B cell (primary cell): Measurements from ENCODE around the gene LRRC2. TPM values are rescaled to one million over a fixed set of nuclear protein-coding genes. Genes with fewer than 3 reads are reported as not detected.

Experiments used
- ATAC-seq: fragments of 200-7000 bp; cut with Tn5 transposase; one replicate; pipeline ENCODE4 v1.10.0; 2021; ENCODE audit warnings: low read depth, mild to moderate bottlenecking, moderate number of reproducible peaks, moderate library complexity
- CTCF ChIA-PET: fragments of 350-600 bp; sonication (Branson Sonifier 250); formaldehyde crosslinking; loops from one replicate; lab custom pipeline; 2021; ENCODE audit warnings: antibody characterized with exemption, inconsistent platforms; lab: Charles Lee
- POLR2A ChIA-PET: fragments of 350-600 bp; sonication (Branson Sonifier 250); formaldehyde crosslinking; loops from one replicate; lab custom pipeline; 2021; ENCODE audit warnings: antibody characterized with exemption; lab: Charles Lee
- DNase-seq: peaks from one replicate; pipeline ENCODE4 v3.0.0; 2013
- H2AFZ ChIP-seq: 2 replicates; pipeline ENCODE4 v1.6.1; 2012; ENCODE audit warnings: mild to moderate bottlenecking, low read depth, low read length; ENCODE audit not compliant: insufficient read depth, poor library complexity, severe bottlenecking
- H3K27ac ChIP-seq, 2 donors: 1 replicate in 1 of 2; 2 replicates in 1 of 2; pipeline ENCODE4 v1.5.1; 2012 to 2013; ENCODE audit warnings: low read length in 2 of 2, mild to moderate bottlenecking in 2 of 2, moderate library complexity in 1 of 2
- H3K27me3 ChIP-seq, 4 experiments: fragments of 200-600 bp in 1 of 4; sonication (generic) in 1 of 4; replicated peaks in 1 of 4; 1 replicate in 2 of 4; 2 replicates in 2 of 4; pipeline versions ENCODE4 v1.6.1 to v1.7.0; 2013 to 2016; ENCODE audit warnings: low read length in 3 of 4, mild to moderate bottlenecking in 2 of 4, mixed read lengths in 1 of 4, moderate library complexity in 1 of 4; ENCODE audit not compliant: insufficient read depth in 4 of 4, control insufficient read depth in 3 of 4; ENCODE audit errors: control extremely low read depth in 1 of 4
- H3K36me3 ChIP-seq, 2 experiments: replicated peaks in 1 of 2; 1 replicate in 1 of 2; 2 replicates in 1 of 2; pipeline versions ENCODE4 v1.6.1 to v1.7.1; 2013; ENCODE audit warnings: low read length in 1 of 2; ENCODE audit not compliant: insufficient read depth in 2 of 2, control insufficient read depth in 1 of 2; ENCODE audit errors: control extremely low read depth in 1 of 2, extremely low read depth in 1 of 2
- H3K4me1 ChIP-seq, 2 donors: fragments of 200-600 bp in 1 of 2; sonication (generic) in 1 of 2; 1 replicate in 1 of 2; 2 replicates in 1 of 2; pipeline versions ENCODE4 v1.5.1 to v1.6.1; 2013 to 2017; ENCODE audit warnings: low read length in 2 of 2; ENCODE audit not compliant: control insufficient read depth in 2 of 2, insufficient read depth in 2 of 2
- H3K4me2 ChIP-seq: replicated peaks from 2 replicates; pipeline ENCODE3; 2012; ENCODE audit warnings: mild to moderate bottlenecking, low read depth, low read length; ENCODE audit not compliant: poor library complexity, severe bottlenecking
- H3K4me3 ChIP-seq, 5 experiments: fragments of 200-600 bp in 1 of 5; sonication (generic) in 1 of 5; 1 replicate in 3 of 5; 2 replicates in 2 of 5; pipeline versions ENCODE4 v1.5.1 to v1.7.0; 2011 to 2016; ENCODE audit warnings: low read length in 4 of 5, mild to moderate bottlenecking in 4 of 5, low read depth in 2 of 5, control low read depth in 1 of 5, moderate library complexity in 1 of 5; ENCODE audit not compliant: insufficient read depth in 1 of 5; ENCODE audit errors: control extremely low read depth in 1 of 5, extremely low read depth in 1 of 5
- H3K79me2 ChIP-seq: fragments of 200-600 bp; sonication (generic); one replicate; pipeline ENCODE4 v1.6.0; 2016; ENCODE audit warnings: low read length; ENCODE audit not compliant: control insufficient read depth, insufficient read depth
- H3K9ac ChIP-seq: fragments of 200-600 bp; sonication (generic); 2 replicates; pipeline ENCODE4 v1.6.1; 2017; ENCODE audit warnings: mild to moderate bottlenecking, low read length, moderate library complexity
- H3K9me3 ChIP-seq, 3 donors: one replicate each; pipeline versions ENCODE4 v1.6.1 to v1.7.1; 2013; ENCODE audit warnings: low read length in 2 of 3; ENCODE audit not compliant: control insufficient read depth in 2 of 3, insufficient read depth in 1 of 3; ENCODE audit errors: control extremely low read depth in 1 of 3
- H4K20me1 ChIP-seq: 2 replicates; pipeline ENCODE4 v1.6.0; 2012; ENCODE audit warnings: mild to moderate bottlenecking, low read length; ENCODE audit not compliant: insufficient read depth, control insufficient read depth, poor library complexity, severe bottlenecking
- H3K27ac Mint-ChIP-seq: one replicate; pipeline ENCODE4 v1.8.0; 2021; ENCODE audit warnings: mixed read lengths
- H3K27me3 Mint-ChIP-seq: one replicate; pipeline ENCODE4 v1.8.0; 2021; ENCODE audit warnings: mixed read lengths
- H3K4me1 Mint-ChIP-seq: one replicate; pipeline ENCODE4 v1.8.0; 2021; ENCODE audit warnings: mixed read lengths
- H3K4me3 Mint-ChIP-seq: one replicate; pipeline ENCODE4 v1.8.0; 2021; ENCODE audit warnings: mixed read lengths
- H3K9me3 Mint-ChIP-seq: one replicate; pipeline ENCODE4 v1.8.0; 2022; ENCODE audit warnings: mixed read lengths; ENCODE audit not compliant: insufficient read depth
- CTCF ChIP-seq: fragments of 200-600 bp; IDR thresholded peaks from one replicate; pipeline ENCODE4 v1.8.0; 2022; ENCODE audit warnings: antibody characterized with exemption, mild to moderate bottlenecking
- EZH2 ChIP-seq: IDR thresholded peaks from 2 replicates; pipeline ENCODE4 v1.6.1; 2012; ENCODE audit warnings: borderline replicate concordance, low read depth, mild to moderate bottlenecking, moderate library complexity, low read length; ENCODE audit not compliant: insufficient read depth, poor library complexity, severe bottlenecking
- WGBS: methylation state at CpG from one replicate; pipeline ENCODE4 v1.1.5; 2013; ENCODE audit warnings: missing lambda C conversion rate; ENCODE audit not compliant: insufficient coverage; 5-methylcytosine and 5-hydroxymethylcytosine counted together
- intact Hi-C: fragments of 100-400 bp; cut with micrococcal nuclease; formaldehyde crosslinking; loops from one replicate; pipeline ENCODE4 v1.10.0; 2022
- polyA plus RNA-seq: library from polyadenylated mRNA; depleted of rRNA; stranded (reverse); fragments of >200 nt; gene quantifications from 2 replicates; pipeline ENCODE4 v1.2.3, GENCODE V29; 2012
- total RNA-seq, 2 donors: library from RNA; stranded (reverse); fragments of 120-200 nt in 1 of 2; gene quantifications; 1 replicate in 1 of 2; 2 replicates in 1 of 2; pipeline versions ENCODE4 v1.2.3 to v1.2.4, GENCODE V29; 2013 to 2022

The LRRC2 gene
- total and polyA plus RNA-seq, 2 donors (not counting 1 experiment from before 2014, with no cell fraction given), result 0.04 TPM; not detected in 1

GRCh38 chr3:46573701-46574100 is 7.6 kb upstream of the LRRC2 start:
- ChIA-PET CTCF (no interaction called here), POLR2A (interaction anchor here (0.6 kb wide), 1 partner anchor 11 kb away, joined by 3 read pairs; no protein-coding TSS in a partner anchor)
- Histone ChIP-seq H3K9me3 (peaks cover 0 to 6% (median 0%) of the 10 kb centered on the region in 3 donors), H3K27ac (no peak overlapping the region), H3K36me3 (no peaks in the 10 kb centered on the region), H3K9ac (no peak overlapping the region), H4K20me1 (no peaks in the 10 kb centered on the region), H2AFZ (no peak overlapping the region), H3K4me3 (no peak overlapping the region), H3K79me2 (no peaks in the 10 kb centered on the region), H3K27me3 (peaks cover 0 to 7% (median 3%) of the 10 kb centered on the region in 4 experiments), H3K4me2 (no peak overlapping the region), H3K4me1 (peaks cover 0 to 4% of the 10 kb centered on the region in 2 donors)
- Mint-ChIP-seq H3K9me3 (no peaks in the 10 kb centered on the region), H3K27ac (no peak overlapping the region), H3K27me3 (peaks cover 27% of the 10 kb centered on the region), H3K4me3 (no peak overlapping the region), H3K4me1 (no peaks in the 10 kb centered on the region)
- DNase-seq (no peak), ATAC-seq (no peak)
- no CpG with 5 or more reads among the region's 4 CpGs for WGBS
- TF ChIP-seq CTCF (no peak), EZH2 (no peak)
- intact Hi-C loops, result no loop called here

- Mint-ChIP-seq H3K27ac (no peak overlapping the region), H3K4me1 (peaks cover under 1% of the 10 kb centered on the region), H3K27me3 (peaks cover 33% of the 10 kb centered on the region), H3K4me3 (no peak overlapping the region), H3K9me3 (no peaks in the 10 kb centered on the region)
- TF ChIP-seq EZH2 (no peak), CTCF (no peak)
- intact Hi-C loops, result no loop called here
- WGBS, result no CpG with 5 or more reads among the region's 3 CpGs
- no peak overlapping the region for H3K9ac ChIP-seq
- ChIA-PET CTCF (interaction anchor here (0.7 to 1.6 kb wide), 4 partner anchors 26 to 85 kb away, joined by 3 to 5 read pairs (median 4); no protein-coding TSS in a partner anchor), POLR2A (interaction anchor here (0.6 kb wide), 1 partner anchor 42 kb away, joined by 4 read pairs; no protein-coding TSS in a partner anchor)
- H2AFZ ChIP-seq, result no peak overlapping the region
- H3K9me3 ChIP-seq, result peaks cover 0 to 6% (median 0%) of the 10 kb centered on the region in 3 donors
- no peaks in the 10 kb centered on the region for H3K79me2 ChIP-seq
- no peak overlapping the region for H3K4me2 ChIP-seq
- H3K4me3 ChIP-seq, result no peak overlapping the region
- H4K20me1 ChIP-seq, result no peaks in the 10 kb centered on the region
- H3K27me3 ChIP-seq, result peaks cover 0 to 10% (median 4%) of the 10 kb centered on the region in 4 experiments
- H3K27ac ChIP-seq, result no peak overlapping the region
- DNase-seq (no peak), ATAC-seq (no peak)
- H3K4me1 ChIP-seq, result peaks cover 0 to under 1% of the 10 kb centered on the region in 2 donors
- no peaks in the 10 kb centered on the region for H3K36me3 ChIP-seq
These were observed 5.6 kb upstream of the LRRC2 start for GRCh38 chr3:46571684-46572083.
